ENCODE measurements around the gene CDKN2A.

- TF ChIP-seq POLR2A (IDR thresholded peaks at IDR 0.05) = no peak
- TF ChIP-seq, protein P1, sequence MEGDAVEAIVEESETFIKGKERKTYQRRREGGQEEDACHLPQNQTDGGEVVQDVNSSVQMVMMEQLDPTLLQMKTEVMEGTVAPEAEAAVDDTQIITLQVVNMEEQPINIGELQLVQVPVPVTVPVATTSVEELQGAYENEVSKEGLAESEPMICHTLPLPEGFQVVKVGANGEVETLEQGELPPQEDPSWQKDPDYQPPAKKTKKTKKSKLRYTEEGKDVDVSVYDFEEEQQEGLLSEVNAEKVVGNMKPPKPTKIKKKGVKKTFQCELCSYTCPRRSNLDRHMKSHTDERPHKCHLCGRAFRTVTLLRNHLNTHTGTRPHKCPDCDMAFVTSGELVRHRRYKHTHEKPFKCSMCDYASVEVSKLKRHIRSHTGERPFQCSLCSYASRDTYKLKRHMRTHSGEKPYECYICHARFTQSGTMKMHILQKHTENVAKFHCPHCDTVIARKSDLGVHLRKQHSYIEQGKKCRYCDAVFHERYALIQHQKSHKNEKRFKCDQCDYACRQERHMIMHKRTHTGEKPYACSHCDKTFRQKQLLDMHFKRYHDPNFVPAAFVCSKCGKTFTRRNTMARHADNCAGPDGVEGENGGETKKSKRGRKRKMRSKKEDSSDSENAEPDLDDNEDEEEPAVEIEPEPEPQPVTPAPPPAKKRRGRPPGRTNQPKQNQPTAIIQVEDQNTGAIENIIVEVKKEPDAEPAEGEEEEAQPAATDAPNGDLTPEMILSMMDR (IDR thresholded peaks at IDR 0.05) = no peak
Observed at GRCh38 chr9:21966140-21966851, 27.9 kb downstream of the CDKN2A start.
